ENCODE results near the gene MAMLD1.

The MAMLD1 gene

GRCh38 chrX:150361777-150362351 is 1.3 kb upstream of the MAMLD1 start:
- TF ChIP-seq CTCF (IDR thresholded peaks at IDR 0.05; ENCODE audit: insufficient read depth, low read length, poor library complexity, severe bottlenecking), result no peak
- DNase-seq (ENCODE audit: extremely low read depth, insufficient read length), result no peak
- Histone ChIP-seq H3K36me3 (ENCODE audit: control insufficient read depth, insufficient read depth, low read length) (no peaks in the 10 kb centered on the region), H3K27me3 (replicated peaks; ENCODE audit: control insufficient read depth, insufficient read depth, low read length) (peaks cover 1% of the 10 kb centered on the region; the same call in 1 of the 2 replicates), H3K4me3 (replicated peaks; ENCODE audit: low read depth, low read length) (no peak overlapping the region)

- no peak for TF ChIP-seq CTCF (IDR thresholded peaks at IDR 0.05; ENCODE audit: insufficient read depth, low read length, poor library complexity, severe bottlenecking)
- no peak for DNase-seq (ENCODE audit: extremely low read depth, insufficient read length)
- Histone ChIP-seq H3K36me3 (ENCODE audit: control insufficient read depth, insufficient read depth, low read length) (no peaks in the 10 kb centered on the region), H3K4me3 (replicated peaks; ENCODE audit: low read depth, low read length) (no peak overlapping the region; the same call in 1 of the 2 replicates), H3K27me3 (replicated peaks; ENCODE audit: control insufficient read depth, insufficient read depth, low read length) (peaks cover 1% of the 10 kb centered on the region; the same call in 1 of the 2 replicates)
Measured at GRCh38 chrX:150363561-150364346, 637 bp downstream of the MAMLD1 start.

GRCh38 chrX:150364347-150365050 is 1.4 kb downstream of the MAMLD1 start:
- H3K36me3 ChIP-seq (ENCODE audit: control insufficient read depth, insufficient read depth, low read length), result no peaks in the 10 kb centered on the region
- no peak overlapping the region for H3K4me3 ChIP-seq (replicated peaks; ENCODE audit: low read depth, low read length)
- H3K27me3 ChIP-seq (replicated peaks; ENCODE audit: control insufficient read depth, insufficient read depth, low read length), result peaks cover 1% of the 10 kb centered on the region; the same call in 1 of the 2 replicates
- TF ChIP-seq CTCF (IDR thresholded peaks at IDR 0.05; ENCODE audit: insufficient read depth, low read length, poor library complexity, severe bottlenecking), result no peak
- no peak for DNase-seq (ENCODE audit: extremely low read depth, insufficient read length)

DNA sequence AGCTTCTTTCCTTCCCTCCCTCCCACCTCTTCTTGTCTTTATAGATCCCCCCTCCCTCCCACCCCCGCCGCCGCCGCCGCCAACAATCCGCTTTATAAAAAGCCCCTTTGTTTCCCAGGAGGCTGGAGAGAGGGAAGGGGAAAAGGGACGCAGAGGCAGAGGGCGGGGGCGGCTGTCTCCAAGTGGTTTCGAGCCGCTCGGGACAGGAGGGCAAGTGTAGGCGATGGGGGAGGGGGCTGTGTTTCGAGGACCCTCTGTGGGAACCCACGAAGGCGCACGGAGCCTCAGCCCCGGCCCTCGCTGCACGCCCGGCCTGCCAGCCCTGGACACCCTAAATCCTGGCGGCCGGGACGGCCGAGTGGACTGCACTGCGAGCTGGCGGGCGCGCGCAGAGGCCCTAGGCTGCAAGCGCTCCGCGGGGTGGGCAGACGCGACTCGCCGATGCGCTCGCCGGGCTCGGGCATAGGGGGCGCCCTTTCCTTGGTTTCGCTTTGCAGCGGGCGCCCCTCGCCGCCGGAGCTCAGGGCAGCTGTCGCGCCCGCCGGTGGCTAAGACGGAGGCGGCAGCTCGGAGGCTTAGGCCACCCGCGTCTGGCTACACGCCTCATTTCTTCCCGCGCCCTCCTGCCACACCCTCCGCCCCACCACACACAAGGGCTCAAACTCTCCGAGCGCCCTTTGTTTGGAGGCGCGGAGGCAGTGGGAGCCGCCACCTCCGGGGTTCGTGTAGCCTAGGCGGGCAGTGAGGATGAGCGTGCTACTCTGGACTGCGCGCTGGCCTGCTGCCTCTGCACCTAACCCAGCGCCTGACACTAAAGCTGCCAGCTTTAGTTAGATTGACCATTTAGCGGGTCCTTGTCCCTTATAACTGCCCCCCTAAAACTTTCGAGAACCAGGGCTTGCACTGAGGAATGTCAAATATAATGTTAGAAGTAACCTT is 2.2 kb downstream of the MAMLD1 start:
- Histone ChIP-seq H3K36me3 (ENCODE audit: control insufficient read depth, insufficient read depth, low read length) (no peaks in the 10 kb centered on the region), H3K4me3 (replicated peaks; ENCODE audit: low read depth, low read length) (peak overlapping the region; percentile 31), H3K27me3 (replicated peaks; ENCODE audit: control insufficient read depth, insufficient read depth, low read length) (peaks cover 1% of the 10 kb centered on the region; the same call in 1 of the 2 replicates)
- no peak for DNase-seq (ENCODE audit: extremely low read depth, insufficient read length)
- TF ChIP-seq CTCF (IDR thresholded peaks at IDR 0.05; ENCODE audit: insufficient read depth, low read length, poor library complexity, severe bottlenecking), result peak; percentile 9
